Activated CD4-positive, alpha-beta T cell treated with anti-CD3 and anti-CD28 coated beads, Interleukin-2, amount 50 U/mL, for 24 hours (primary cell): ENCODE measurements around the gene NPAS3.

Experiments used
- DNase-seq, 2 donors: peaks; one replicate each; pipeline ENCODE4 v3.0.0-alpha.2; 2020; ENCODE audit warnings: low read depth in 1 of 2, low spot score in 1 of 2

NPAS3 gene

GRCh38 chr14:33774723-33775470 lies 836.2 kb downstream of the NPAS3 start:
- DNase-seq, result no peak

GRCh38 chr14:33776871-33777270 lies 838.2 kb downstream of the NPAS3 start:
- DNase-seq, result no peak

- DNase-seq, result no peak
Observed at GRCh38 chr14:33777681-33778080, 839.0 kb downstream of the NPAS3 start.

- no peak for DNase-seq
Observed at GRCh38 chr14:33780035-33780434, 841.4 kb downstream of the NPAS3 start.

- no peak for DNase-seq
Observed at GRCh38 chr14:33781236-33781635, 842.6 kb downstream of the NPAS3 start.

GRCh38 chr14:33782923-33783322 lies 844.2 kb downstream of the NPAS3 start:
- no peak for DNase-seq

GRCh38 chr14:33786091-33786825 lies 847.6 kb downstream of the NPAS3 start:
- no peak for DNase-seq

GRCh38 chr14:33788161-33788560 lies 849.5 kb downstream of the NPAS3 start:
- DNase-seq, result no peak

- no peak for DNase-seq
Observed at GRCh38 chr14:33790996-33791395, 852.3 kb downstream of the NPAS3 start.

GRCh38 chr14:33792009-33792719 lies 853.5 kb downstream of the NPAS3 start:
- no peak for DNase-seq

GRCh38 chr14:33792720-33793368 lies 854.2 kb downstream of the NPAS3 start:
- peak; percentile 47 to 49 for DNase-seq

GRCh38 chr14:33793398-33794110 lies 854.9 kb downstream of the NPAS3 start:
- DNase-seq, result no peak

GRCh38 chr14:33794791-33795305 lies 856.2 kb downstream of the NPAS3 start:
- DNase-seq, result no peak

- DNase-seq, result no peak
Observed at GRCh38 chr14:33796356-33796755, 857.7 kb downstream of the NPAS3 start.

GRCh38 chr14:33799705-33800570 lies 861.3 kb downstream of the NPAS3 start:
- DNase-seq, result no peak

- no peak for DNase-seq
Observed at GRCh38 chr14:33800735-33801163, 862.1 kb downstream of the NPAS3 start.

- no peak for DNase-seq
Observed at GRCh38 chr14:33802737-33803136, 864.1 kb downstream of the NPAS3 start.

- no peak for DNase-seq
Observed at GRCh38 chr14:33805593-33805992, 866.9 kb downstream of the NPAS3 start.

GRCh38 chr14:33806905-33807304 lies 868.2 kb downstream of the NPAS3 start:
- DNase-seq, result no peak

- no peak for DNase-seq
Observed at GRCh38 chr14:33808187-33808586, 869.5 kb downstream of the NPAS3 start.
